ENCODE data around the gene CYBB. TPM values are rescaled to one million over a fixed set of nuclear protein-coding genes. Genes with fewer than 3 reads are reported as not detected.

CYBB gene
- total RNA-seq, 1 experiment from 2014 or later = 0.23 TPM

- no peak for ATAC-seq
- CTCF ChIA-PET = interaction anchor here (0.8 kb wide), 1 partner anchor 79 kb away, joined by 3 read pairs; no protein-coding TSS in a partner anchor
- H3K9me3 ChIP-seq (ENCODE audit: control insufficient read depth, insufficient read depth, low read depth, low read length) = no peaks in the 10 kb centered on the region
- BruUV-seq (replicated peaks) = no TSS peak
- intact Hi-C loops (cut with micrococcal nuclease; ENCODE audit: unreplicated experiment) = loop anchor here (2.0 kb wide), 1 partner anchor 80 kb away; no protein-coding TSS in a partner anchor
- no peaks in the 10 kb centered on the region for H3K27me3 ChIP-seq (ENCODE audit: control insufficient read depth, insufficient read depth, low read length)
- no peaks in the 10 kb centered on the region for H3K36me3 ChIP-seq (ENCODE audit: control insufficient read depth, insufficient read depth, low read length)
- DNase-seq (ENCODE audit: low read depth, low spot score) = no peak
- POLR2A ChIA-PET = no interaction called here
- in situ Hi-C loops (cut with HindIII; ENCODE audit: low pct_unique_long_range_greater_than_20kb, low sequenced_read_pairs) = no loop called here
- no peak overlapping the region for H3K27ac ChIP-seq (ENCODE audit: low read length)
- H3K4me3 ChIP-seq (ENCODE audit: low read depth in 2 of 2, low read length in 2 of 2) = no peak overlapping the region
- H3K4me1 ChIP-seq (ENCODE audit: control insufficient read depth, insufficient read depth, low read length) = no peaks in the 10 kb centered on the region
- TF ChIP-seq TCF7L2 (IDR thresholded peaks at IDR 0.05; ENCODE audit: low read depth, low read length) = no peak
- no peak for TF ChIP-seq SIN3A (IDR thresholded peaks at IDR 0.05; ENCODE audit: borderline replicate concordance, insufficient read depth, low read depth, low read length)
- TF ChIP-seq POLR2AphosphoS5 (IDR thresholded peaks at IDR 0.05; ENCODE audit: low read depth, low read length) = no peak
- TF ChIP-seq REST (IDR thresholded peaks at IDR 0.05; ENCODE audit: insufficient read depth in 1 of 2, low read depth in 2 of 2, low read length in 1 of 2) = no peak
- no peak for TF ChIP-seq CTCF (IDR thresholded peaks at IDR 0.05)
These were observed 44.8 kb downstream of the CYBB start for GRCh38 chrX:37824491-37825214.

GRCh38 chrX:37825215-37825842 lies 45.5 kb downstream of the CYBB start:
- Histone ChIP-seq H3K9me3 (ENCODE audit: control insufficient read depth, insufficient read depth, low read depth, low read length) (no peaks in the 10 kb centered on the region), H3K36me3 (ENCODE audit: control insufficient read depth, insufficient read depth, low read length) (no peaks in the 10 kb centered on the region), H3K27me3 (ENCODE audit: control insufficient read depth, insufficient read depth, low read length) (no peaks in the 10 kb centered on the region), H3K27ac (ENCODE audit: low read length) (no peak overlapping the region), H3K4me3 (ENCODE audit: low read depth in 2 of 2, low read length in 2 of 2) (no peak overlapping the region), H3K4me1 (ENCODE audit: control insufficient read depth, insufficient read depth, low read length) (no peaks in the 10 kb centered on the region)
- BruUV-seq (replicated peaks) = no TSS peak
- in situ Hi-C loops (cut with HindIII; ENCODE audit: low pct_unique_long_range_greater_than_20kb, low sequenced_read_pairs) = no loop called here
- ATAC-seq (no peak), DNase-seq (ENCODE audit: low read depth, low spot score) (no peak)
- TF ChIP-seq POLR2AphosphoS5 (IDR thresholded peaks at IDR 0.05; ENCODE audit: low read depth, low read length) (no peak), TCF7L2 (IDR thresholded peaks at IDR 0.05; ENCODE audit: low read depth, low read length) (no peak), CTCF (IDR thresholded peaks at IDR 0.05) (peak; percentile 80), REST (IDR thresholded peaks at IDR 0.05; ENCODE audit: insufficient read depth in 1 of 2, low read depth in 2 of 2, low read length in 1 of 2) (no peak), SIN3A (IDR thresholded peaks at IDR 0.05; ENCODE audit: borderline replicate concordance, insufficient read depth, low read depth, low read length) (no peak)
- POLR2A ChIA-PET = no interaction called here
- intact Hi-C loops (cut with micrococcal nuclease; ENCODE audit: unreplicated experiment) = loop anchor here (2.0 kb wide), 1 partner anchor 81 kb away; no protein-coding TSS in a partner anchor
- CTCF ChIA-PET = interaction anchor here (0.5 to 0.8 kb wide), 2 partner anchors 79 to 253 kb away, joined by 3 to 4 read pairs; no protein-coding TSS in a partner anchor

Measured in Panc1 (cell line).